IMR-90 (cell line): ENCODE data around the gene ZNF322. TPM values are rescaled to one million over a fixed set of nuclear protein-coding genes. Genes with fewer than 3 reads are reported as not detected.

Experiments
- ATAC-seq: fragments of 200-7000 bp; cut with Tn5 transposase; 2 replicates; pipeline ENCODE4 v1.9.1; 2020; ENCODE audit warnings: low read depth, mild to moderate bottlenecking, moderate library complexity
- BruUV-seq: library from RNA; stranded (reverse); fragments of 400-500 nt; replicated peaks from 2 replicates; lab custom pipeline; 2021; lab: Mats Ljungman, UMichigan
- CTCF ChIA-PET: fragments of 300-600 bp; formaldehyde crosslinking; extraction: SDS; loops from one replicate; lab custom pipeline; 2021; ENCODE audit warnings: antibody characterized with exemption; lab: Yijun Ruan, JAX
- POLR2A ChIA-PET: fragments of 300-600 bp; sonication (Branson Sonifier 250); formaldehyde crosslinking; loops from one replicate; lab custom pipeline; 2022; ENCODE audit warnings: antibody characterized with exemption; ENCODE audit not compliant: unreplicated experiment; lab: Charles Lee
- DNase-seq: peaks from one replicate; pipeline ENCODE4 v3.0.0; 2013
- H2AFZ ChIP-seq: replicated peaks from 2 replicates; pipeline ENCODE3; 2013; ENCODE audit warnings: low read length, mild to moderate bottlenecking; ENCODE audit not compliant: poor library complexity
- H2AK5ac ChIP-seq: 2 replicates; pipeline ENCODE4 v1.6.1; 2013; ENCODE audit warnings: low read depth, low read length, inconsistent platforms
- H2AK9ac ChIP-seq: replicated peaks from 2 replicates; pipeline ENCODE3; 2013; ENCODE audit warnings: mild to moderate bottlenecking, low read depth, low read length, moderate library complexity; ENCODE audit not compliant: poor library complexity
- H2BK120ac ChIP-seq: 2 replicates; pipeline ENCODE4 v1.6.1; 2013; ENCODE audit warnings: low read depth, low read length, inconsistent platforms
- H2BK15ac ChIP-seq: 3 replicates; pipeline ENCODE4 v1.6.1; 2013; ENCODE audit warnings: low read depth, low read length, inconsistent platforms
- H2BK20ac ChIP-seq: 2 replicates; pipeline ENCODE4 v1.6.1; 2013; ENCODE audit warnings: low read depth, mild to moderate bottlenecking, inconsistent platforms, low read length, moderate library complexity
- H2BK5ac ChIP-seq: 2 replicates; pipeline ENCODE4 v1.6.1; 2013; ENCODE audit warnings: mild to moderate bottlenecking, low read depth, low read length, inconsistent platforms; ENCODE audit not compliant: poor library complexity, severe bottlenecking
- H3K14ac ChIP-seq: replicated peaks from 2 replicates; pipeline ENCODE4 v1.6.1; 2013; ENCODE audit warnings: low read depth, low read length, inconsistent platforms
- H3K18ac ChIP-seq: 2 replicates; pipeline ENCODE4 v1.6.1; 2013; ENCODE audit warnings: low read depth, low read length, control low read depth
- H3K23ac ChIP-seq: 2 replicates; pipeline ENCODE4 v1.6.1; 2013; ENCODE audit warnings: low read depth, low read length, inconsistent platforms
- H3K27ac ChIP-seq: 2 replicates; pipeline ENCODE4 v1.5.1; 2013; ENCODE audit warnings: mild to moderate bottlenecking, control low read depth, low read length; ENCODE audit not compliant: insufficient read depth
- H3K27me3 ChIP-seq: 2 replicates; pipeline ENCODE4 v1.6.1; 2013; ENCODE audit warnings: low read length; ENCODE audit not compliant: control insufficient read depth, insufficient read depth
- H3K36me3 ChIP-seq: 2 replicates; pipeline ENCODE4 v1.6.1; 2013; ENCODE audit warnings: low read length, mixed read lengths; ENCODE audit not compliant: control insufficient read depth, insufficient read depth
- H3K4ac ChIP-seq: 2 replicates; pipeline ENCODE4 v1.6.1; 2013; ENCODE audit warnings: low read depth, low read length, inconsistent platforms
- H3K4me1 ChIP-seq: 2 replicates; pipeline ENCODE4 v1.6.1; 2013; ENCODE audit warnings: low read length, mixed read lengths; ENCODE audit not compliant: control insufficient read depth, insufficient read depth
- H3K4me2 ChIP-seq: 2 replicates; pipeline ENCODE4 v1.6.1; 2013; ENCODE audit warnings: low read depth, mild to moderate bottlenecking, control low read depth, low read length, moderate library complexity
- H3K4me3 ChIP-seq: 2 replicates; pipeline ENCODE4 v1.5.1; 2013; ENCODE audit warnings: low read depth, mild to moderate bottlenecking, control low read depth, low read length, moderate library complexity; ENCODE audit not compliant: insufficient read depth
- H3K56ac ChIP-seq: 2 replicates; pipeline ENCODE4 v1.6.1; 2013; ENCODE audit warnings: low read length, inconsistent platforms; ENCODE audit not compliant: insufficient read depth; ENCODE audit errors: extremely low read depth
- H3K79me1 ChIP-seq, 2 experiments: 2 replicates each; pipeline ENCODE4 v1.6.1; 2013; ENCODE audit warnings: low read length in 2 of 2, inconsistent platforms in 1 of 2, low read depth in 1 of 2
- H3K9ac ChIP-seq: 2 replicates; pipeline ENCODE4 v1.6.1; 2013; ENCODE audit warnings: low read depth, low read length, control low read depth
- H3K9me1 ChIP-seq: 2 replicates; pipeline ENCODE4 v1.6.1; 2013; ENCODE audit warnings: low read length, inconsistent platforms; ENCODE audit not compliant: insufficient read depth
- H3K9me3 ChIP-seq: 2 replicates; pipeline ENCODE4 v1.6.1; 2013; ENCODE audit warnings: low read length; ENCODE audit not compliant: control insufficient read depth, insufficient read depth
- H4K20me1 ChIP-seq: 2 replicates; pipeline ENCODE4 v1.6.1; 2013; ENCODE audit warnings: low read length, inconsistent platforms; ENCODE audit not compliant: insufficient read depth
- H4K5ac ChIP-seq: 2 replicates; pipeline ENCODE4 v1.6.1; 2013; ENCODE audit warnings: mild to moderate bottlenecking, low read depth, low read length, control low read depth
- H4K8ac ChIP-seq, 2 experiments: 2 replicates each; pipeline ENCODE4 v1.6.1; 2013; ENCODE audit warnings: low read depth in 2 of 2, low read length in 2 of 2, control low read depth in 1 of 2, inconsistent platforms in 1 of 2
- H4K91ac ChIP-seq: 2 replicates; pipeline ENCODE4 v1.6.1; 2013; ENCODE audit warnings: low read depth, low read length, inconsistent platforms; ENCODE audit not compliant: insufficient read depth
- FOS ChIP-seq: fragments of 150-350 bp; IDR thresholded peaks from 2 replicates; pipeline ENCODE4 v1.6.1; 2016; ENCODE audit warnings: low read depth, low read length
- MAFK ChIP-seq: IDR thresholded peaks from 2 replicates; pipeline ENCODE4 v1.6.1; 2012; ENCODE audit warnings: low read depth, low read length, improper control_type of control experiment
- RAD21 ChIP-seq: IDR thresholded peaks from 2 replicates; pipeline ENCODE4 v1.6.1; 2012; ENCODE audit warnings: low read length, improper control_type of control experiment
- RFX5 ChIP-seq: IDR thresholded peaks from 2 replicates; pipeline ENCODE4 v1.8.0; 2012; ENCODE audit warnings: low read depth, mild to moderate bottlenecking, low read length, moderate library complexity
- SMC3 ChIP-seq: fragments of 150-350 bp; IDR thresholded peaks from 2 replicates; pipeline ENCODE4 v1.6.1; 2016; ENCODE audit warnings: low read depth, mild to moderate bottlenecking, antibody characterized with exemption, low read length, moderate library complexity
- WGBS, 2 experiments: methylation state at CpG; one replicate each; pipeline versions ENCODE4 v1.1.5 to v1.1.7; 2013; ENCODE audit warnings: missing lambda C conversion rate in 2 of 2; ENCODE audit not compliant: insufficient read length in 1 of 2; ENCODE audit errors: extremely low coverage in 2 of 2; 5-methylcytosine and 5-hydroxymethylcytosine counted together
- dilution Hi-C: fragments of 300-500 bp; cut with HindIII; formaldehyde crosslinking; loops from one replicate; pipeline ENCODE4 v1.14.3; 2018; ENCODE audit warnings: low sequenced_read_pairs; ENCODE audit not compliant: unreplicated experiment
- in situ Hi-C: fragments of 300-500 bp; cut with MboI; formaldehyde crosslinking; loops from 3 replicates; pipeline ENCODE4 v1.14.3; 2019; ENCODE audit warnings: low sequenced_read_pairs, inconsistent platforms, mixed read lengths
- intact Hi-C: fragments of 100-400 bp; cut with micrococcal nuclease; formaldehyde crosslinking; loops from 2 replicates; pipeline ENCODE4 v1.10.0; 2022
- polyA plus RNA-seq, 3 experiments: library from polyadenylated mRNA; depleted of rRNA; stranded (reverse); fragments of >200 nt; gene quantifications; 2 replicates each; pipeline ENCODE4 v1.2.3, GENCODE V29; 2012; ENCODE audit warnings: low replicate concordance in 1 of 3
- total RNA-seq: library from RNA; depleted of rRNA; stranded (reverse); fragments of >200 nt; gene quantifications from 2 replicates; pipeline ENCODE4 v1.2.3, GENCODE V29; 2012
- TF ChIP-seq, protein P1 (sequence below): conservative IDR thresholded peaks from 2 replicates; pipeline ENCODE4 v1.5.1; 2012; ENCODE audit warnings: mild to moderate bottlenecking, low read depth, low read length, improper control_type of control experiment

The ZNF322 gene
- total and polyA plus RNA-seq, 2 of the 4 experiments (the other 2 are of a cell fraction): 5.3 to 23.3 TPM

DNA sequence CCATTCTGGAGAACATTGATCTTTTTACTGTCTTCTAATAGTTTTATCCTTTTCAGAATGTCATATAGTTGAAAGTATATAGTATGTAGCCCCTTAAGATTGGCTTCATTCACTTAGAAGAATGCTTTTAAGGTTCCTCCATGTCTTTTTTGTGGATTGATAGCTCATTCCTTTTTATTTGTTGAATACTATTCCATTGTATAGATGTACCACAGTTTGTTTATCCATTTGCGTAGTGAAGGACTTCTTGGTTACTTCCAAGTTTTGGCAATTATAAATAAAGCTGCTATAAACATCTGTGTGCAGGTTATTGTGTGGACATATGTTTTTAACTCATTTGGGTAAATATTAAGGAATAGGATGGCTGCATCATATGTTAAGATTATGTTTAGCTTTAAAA, 35.0 kb downstream of the ZNF322 start:
- TF ChIP-seq MAFK (no peak), RAD21 (no peak), SMC3 (no peak), RFX5 (no peak), FOS (no peak)
- TF ChIP-seq, protein P1, sequence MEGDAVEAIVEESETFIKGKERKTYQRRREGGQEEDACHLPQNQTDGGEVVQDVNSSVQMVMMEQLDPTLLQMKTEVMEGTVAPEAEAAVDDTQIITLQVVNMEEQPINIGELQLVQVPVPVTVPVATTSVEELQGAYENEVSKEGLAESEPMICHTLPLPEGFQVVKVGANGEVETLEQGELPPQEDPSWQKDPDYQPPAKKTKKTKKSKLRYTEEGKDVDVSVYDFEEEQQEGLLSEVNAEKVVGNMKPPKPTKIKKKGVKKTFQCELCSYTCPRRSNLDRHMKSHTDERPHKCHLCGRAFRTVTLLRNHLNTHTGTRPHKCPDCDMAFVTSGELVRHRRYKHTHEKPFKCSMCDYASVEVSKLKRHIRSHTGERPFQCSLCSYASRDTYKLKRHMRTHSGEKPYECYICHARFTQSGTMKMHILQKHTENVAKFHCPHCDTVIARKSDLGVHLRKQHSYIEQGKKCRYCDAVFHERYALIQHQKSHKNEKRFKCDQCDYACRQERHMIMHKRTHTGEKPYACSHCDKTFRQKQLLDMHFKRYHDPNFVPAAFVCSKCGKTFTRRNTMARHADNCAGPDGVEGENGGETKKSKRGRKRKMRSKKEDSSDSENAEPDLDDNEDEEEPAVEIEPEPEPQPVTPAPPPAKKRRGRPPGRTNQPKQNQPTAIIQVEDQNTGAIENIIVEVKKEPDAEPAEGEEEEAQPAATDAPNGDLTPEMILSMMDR: no peak
- Histone ChIP-seq H3K36me3 (no peaks in the 10 kb centered on the region), H2BK120ac (no peak overlapping the region), H2BK20ac (no peak overlapping the region), H3K56ac (no peak overlapping the region), H3K9ac (no peak overlapping the region), H2AK9ac (no peak overlapping the region), H2BK15ac (no peak overlapping the region), H2BK5ac (no peak overlapping the region), H3K27ac (no peak overlapping the region), H3K27me3 (no peaks in the 10 kb centered on the region), H4K8ac (no peak overlapping the region), H3K9me3 (no peaks in the 10 kb centered on the region), H4K5ac (no peak overlapping the region), H3K4me2 (no peak overlapping the region), H3K23ac (no peak overlapping the region), H3K9me1 (no peaks in the 10 kb centered on the region), H3K4me1 (no peaks in the 10 kb centered on the region), H2AK5ac (no peak overlapping the region), H3K14ac (no peak overlapping the region), H3K79me1 (no peaks in the 10 kb centered on the region), H3K4me3 (no peak overlapping the region), H3K18ac (no peak overlapping the region), H4K91ac (no peak overlapping the region), H3K4ac (no peak overlapping the region), H2AFZ (no peak overlapping the region), H4K20me1 (no peaks in the 10 kb centered on the region)
- dilution Hi-C loops (no loop called here), intact Hi-C loops (no loop called here), in situ Hi-C loops (no loop called here)
- BruUV-seq: no TSS peak
- ChIA-PET CTCF (no interaction called here), POLR2A (no interaction called here)
- no CpG with 5 or more reads among the region's 1 CpG for WGBS, 2 experiments
- DNase-seq (no peak), ATAC-seq (no peak)
